Mucosa of rectum (tissue), 2 donors: ENCODE measurements around the gene MAGEB6.
"Not testable (repeated sequence)": the region's sequence is repeated elsewhere in the genome, so short reads cannot be mapped to it uniquely, and the experiment has no call there.

Experiments
- H3K27ac ChIP-seq, 2 donors: one replicate each; pipeline ENCODE4 v1.7.0; 2013; ENCODE audit warnings: inconsistent platforms in 2 of 2, low read depth in 2 of 2, low read length in 2 of 2
- H3K27me3 ChIP-seq, 2 donors: one replicate each; pipeline ENCODE4 v1.7.0; 2013; ENCODE audit warnings: low read length in 2 of 2; ENCODE audit not compliant: control insufficient read depth in 2 of 2, insufficient read depth in 2 of 2
- H3K36me3 ChIP-seq, 2 donors: one replicate each; pipeline ENCODE4 v1.7.0; 2013; ENCODE audit warnings: low read length in 2 of 2; ENCODE audit not compliant: control insufficient read depth in 2 of 2, insufficient read depth in 2 of 2
- H3K4me1 ChIP-seq, 2 donors: one replicate each; pipeline ENCODE4 v1.7.0; 2013; ENCODE audit warnings: low read length in 2 of 2, mild to moderate bottlenecking in 1 of 2; ENCODE audit not compliant: control insufficient read depth in 2 of 2, insufficient read depth in 2 of 2
- H3K4me3 ChIP-seq, 2 donors: one replicate each; pipeline ENCODE4 v1.7.0; 2013; ENCODE audit warnings: low read length in 2 of 2
- H3K9ac ChIP-seq, 2 donors: one replicate each; pipeline ENCODE4 v1.7.0; 2013; ENCODE audit warnings: low read length in 2 of 2, low read depth in 1 of 2, mild to moderate bottlenecking in 1 of 2
- H3K9me3 ChIP-seq, 2 donors: one replicate each; pipeline ENCODE4 v1.7.0; 2013; ENCODE audit warnings: low read length in 2 of 2; ENCODE audit not compliant: control insufficient read depth in 2 of 2
- donor health status: healthy.
- donor health status: Normal muscosa, but diverticular disease.

The MAGEB6 gene, protein sequence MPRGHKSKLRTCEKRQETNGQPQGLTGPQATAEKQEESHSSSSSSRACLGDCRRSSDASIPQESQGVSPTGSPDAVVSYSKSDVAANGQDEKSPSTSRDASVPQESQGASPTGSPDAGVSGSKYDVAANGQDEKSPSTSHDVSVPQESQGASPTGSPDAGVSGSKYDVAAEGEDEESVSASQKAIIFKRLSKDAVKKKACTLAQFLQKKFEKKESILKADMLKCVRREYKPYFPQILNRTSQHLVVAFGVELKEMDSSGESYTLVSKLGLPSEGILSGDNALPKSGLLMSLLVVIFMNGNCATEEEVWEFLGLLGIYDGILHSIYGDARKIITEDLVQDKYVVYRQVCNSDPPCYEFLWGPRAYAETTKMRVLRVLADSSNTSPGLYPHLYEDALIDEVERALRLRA

DNA sequence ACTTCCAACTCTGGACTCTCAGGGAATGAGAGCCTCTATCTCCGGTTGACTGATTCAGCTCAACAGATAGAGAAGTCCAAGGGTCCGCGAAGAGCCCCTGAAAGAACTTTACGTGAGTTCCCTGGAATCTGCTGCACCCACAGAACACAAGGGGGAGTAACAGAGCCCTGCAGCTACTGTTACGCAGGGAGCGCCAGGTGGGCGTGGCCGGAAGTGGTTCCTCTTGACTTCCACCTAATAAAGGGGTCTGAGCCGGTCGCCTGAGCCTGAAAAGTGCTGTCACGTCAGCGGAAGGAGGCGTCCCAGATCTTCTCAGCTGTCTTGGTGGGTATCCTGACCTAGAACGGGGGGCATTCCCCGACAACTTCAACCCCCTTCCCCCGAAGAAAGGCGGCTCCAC, at the start of gene MAGEB6:
Gene MAGEB6, plus strand, starts transcription at position 237 of the 400 bp plus-strand sequence. CDS start 1,407 bp downstream, outside the sequence.
- no peaks in the 10 kb centered on the region for H3K4me1 ChIP-seq
- H3K36me3 ChIP-seq, result no peaks in the 10 kb centered on the region
- no peaks in the 10 kb centered on the region for H3K27me3 ChIP-seq
- H3K9ac ChIP-seq, result no peak within 1 kb of the TSS
- no peak within 1 kb of the TSS for H3K27ac ChIP-seq
- H3K4me3 ChIP-seq, result no peak within 1 kb of the TSS
- H3K9me3 ChIP-seq, result no peaks in the 10 kb centered on the region

DNA sequence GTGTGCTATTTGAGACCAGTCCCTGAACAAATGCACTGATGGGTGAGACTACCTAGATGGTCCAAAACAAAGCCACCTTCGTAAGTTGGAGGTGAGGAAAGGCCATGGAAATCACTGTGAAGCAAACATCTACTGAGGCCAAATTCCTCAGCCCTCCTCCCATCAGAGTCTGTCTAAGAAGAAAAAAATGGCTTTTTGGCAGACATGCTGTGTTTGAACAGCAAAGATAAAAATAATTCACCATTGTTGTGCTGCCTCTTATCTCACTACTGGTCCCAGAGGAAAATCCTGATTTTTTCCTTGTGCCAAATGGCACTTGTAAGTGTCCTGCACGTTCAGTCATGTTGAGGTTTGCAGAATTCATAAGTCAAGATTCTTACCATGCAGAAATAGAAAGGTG, 46.2 kb upstream of the MAGEB6 start:
- Histone ChIP-seq H3K9ac (no peak overlapping the region), H3K9me3 (no peaks in the 10 kb centered on the region), H3K4me1 (no peaks in the 10 kb centered on the region), H3K27me3 (no peaks in the 10 kb centered on the region), H3K27ac (no peak overlapping the region), H3K4me3 (no peak overlapping the region), H3K36me3 (no peaks in the 10 kb centered on the region)

DNA sequence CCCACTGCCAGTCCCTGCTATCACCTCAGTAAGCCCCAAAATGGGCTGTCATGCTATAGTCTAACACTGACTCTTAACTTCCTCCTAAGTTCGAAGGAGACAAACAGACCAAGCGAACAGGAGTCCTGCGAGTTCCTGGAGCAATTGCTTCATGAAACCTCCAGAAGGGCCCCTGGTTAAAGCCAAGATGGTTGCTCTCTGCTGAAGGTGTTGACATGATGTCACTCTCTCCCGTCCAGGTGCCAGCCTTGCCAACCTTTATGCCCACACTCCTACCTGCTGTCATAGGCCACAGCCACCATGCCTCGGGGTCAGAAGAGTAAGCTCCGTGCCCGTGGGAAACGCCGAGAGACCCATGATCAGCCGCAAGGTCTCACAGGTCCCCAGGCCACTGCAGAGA, 31.9 kb upstream of the MAGEB6 start, which contains the start of gene MAGEB6B:
Gene MAGEB6B, plus strand, starts transcription at position 301 of the 400 bp plus-strand sequence. Its CDS starts 0 bp downstream, at position 301.
- Histone ChIP-seq H3K36me3 (no peaks in the 10 kb centered on the region), H3K9ac (no peak within 1 kb of the TSS), H3K4me1 (no peaks in the 10 kb centered on the region), H3K27ac (no peak within 1 kb of the TSS), H3K9me3 (no peaks in the 10 kb centered on the region), H3K4me3 (no peak within 1 kb of the TSS), H3K27me3 (no peaks in the 10 kb centered on the region)

DNA sequence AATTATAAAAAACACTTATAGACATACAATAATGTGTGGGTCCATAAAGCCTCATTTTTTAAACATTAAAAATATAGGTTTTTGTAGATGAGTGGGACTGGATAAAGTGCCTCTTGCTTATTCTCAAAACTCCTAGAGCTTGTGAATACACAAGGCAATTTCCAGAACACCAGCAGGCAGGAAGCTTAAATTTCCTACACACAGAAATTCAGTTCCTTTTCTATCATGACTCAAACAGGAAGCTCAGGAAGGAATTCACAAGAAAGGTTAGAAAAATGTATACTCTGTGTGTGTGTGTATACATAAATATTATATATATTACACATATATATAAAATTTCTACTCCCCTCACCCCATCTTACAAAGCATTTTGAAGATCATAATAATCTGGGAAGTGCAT, 11.3 kb downstream of the MAGEB6 start:
- no peaks in the 10 kb centered on the region for H3K36me3 ChIP-seq
- H3K27ac ChIP-seq, result no peak overlapping the region
- no peak overlapping the region for H3K4me3 ChIP-seq
- no peaks in the 10 kb centered on the region for H3K27me3 ChIP-seq
- no peak overlapping the region for H3K9ac ChIP-seq
- H3K9me3 ChIP-seq, result no peaks in the 10 kb centered on the region
- H3K4me1 ChIP-seq, result no peaks in the 10 kb centered on the region

DNA sequence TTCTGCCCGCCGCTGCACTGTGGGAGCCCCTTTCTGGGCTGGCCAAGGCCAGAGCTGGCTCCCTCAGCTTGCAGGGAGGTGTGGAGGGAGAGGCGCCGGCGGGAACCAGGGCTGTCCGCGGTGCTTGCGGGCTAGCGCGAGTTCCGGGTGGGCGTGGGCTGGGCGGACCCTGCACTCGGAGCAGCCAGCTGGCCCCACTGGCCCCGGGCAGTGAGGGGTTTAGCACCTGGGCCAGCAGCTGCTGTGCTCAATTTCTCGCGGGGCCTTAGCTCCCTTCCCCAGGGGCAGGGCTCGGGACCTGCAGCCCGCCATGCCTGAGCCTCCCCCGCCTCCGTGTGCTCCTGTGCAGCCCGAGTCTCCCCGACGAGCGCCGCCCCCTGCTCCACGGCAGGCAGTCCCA, 12.5 kb downstream of the MAGEB6 start:
- not testable (repeated sequence) for H3K9ac ChIP-seq, H3K36me3 ChIP-seq, H3K27ac ChIP-seq, H3K4me3 ChIP-seq, H3K9me3 ChIP-seq, H3K4me1 ChIP-seq, H3K27me3 ChIP-seq

DNA sequence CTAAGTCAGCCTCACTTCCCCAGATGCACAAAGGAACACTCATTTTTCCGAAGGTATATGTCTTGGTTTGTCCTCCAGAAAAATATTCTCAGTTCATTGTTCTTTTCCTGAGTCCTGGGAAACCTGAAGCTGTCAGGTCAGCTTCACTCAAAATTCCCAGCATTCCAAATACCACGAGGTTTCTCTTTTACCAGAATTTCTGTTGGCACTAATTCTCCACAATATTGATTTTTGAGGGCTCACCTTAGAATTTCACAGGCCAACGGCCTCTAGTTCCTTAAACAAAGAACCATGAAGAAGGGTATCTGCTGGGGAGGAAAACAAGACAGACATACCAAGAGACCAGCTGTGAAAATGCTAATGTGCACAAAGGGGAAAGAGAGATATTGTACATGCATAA, 15.8 kb downstream of the MAGEB6 start:
- no peak overlapping the region for H3K27ac ChIP-seq
- no peak overlapping the region for H3K4me3 ChIP-seq
- no peaks in the 10 kb centered on the region for H3K36me3 ChIP-seq
- H3K4me1 ChIP-seq, result no peaks in the 10 kb centered on the region
- no peaks in the 10 kb centered on the region for H3K9me3 ChIP-seq
- H3K9ac ChIP-seq, result no peak overlapping the region
- H3K27me3 ChIP-seq, result no peaks in the 10 kb centered on the region

DNA sequence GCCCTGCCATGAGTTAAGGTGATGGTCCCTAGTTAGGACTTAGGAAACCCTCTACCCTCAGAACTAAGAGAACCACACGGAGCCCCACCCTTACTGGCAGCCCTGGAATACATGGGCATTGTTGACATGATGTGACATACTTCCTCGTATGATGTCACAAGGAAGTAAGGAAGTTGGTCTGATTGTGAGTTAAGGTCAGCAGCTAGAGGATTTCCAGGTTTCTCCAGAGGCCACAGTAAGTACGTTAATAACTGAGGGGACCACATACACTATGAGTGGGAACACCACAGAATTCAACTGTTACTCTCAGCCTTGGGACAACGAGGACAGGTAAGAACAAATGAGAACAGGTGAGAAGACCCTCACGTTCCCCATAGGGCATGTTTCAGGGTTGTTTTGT, 23.6 kb downstream of the MAGEB6 start, which contains the start of gene MAGEB5:
Gene MAGEB5, plus strand, starts transcription at position 301 of the 400 bp plus-strand sequence. CDS start 1,133 bp downstream, outside the sequence.
- Histone ChIP-seq H3K9me3 (no peaks in the 10 kb centered on the region), H3K36me3 (no peaks in the 10 kb centered on the region), H3K4me3 (no peak within 1 kb of the TSS), H3K27ac (no peak within 1 kb of the TSS), H3K27me3 (no peaks in the 10 kb centered on the region), H3K4me1 (no peaks in the 10 kb centered on the region), H3K9ac (no peak within 1 kb of the TSS)

DNA sequence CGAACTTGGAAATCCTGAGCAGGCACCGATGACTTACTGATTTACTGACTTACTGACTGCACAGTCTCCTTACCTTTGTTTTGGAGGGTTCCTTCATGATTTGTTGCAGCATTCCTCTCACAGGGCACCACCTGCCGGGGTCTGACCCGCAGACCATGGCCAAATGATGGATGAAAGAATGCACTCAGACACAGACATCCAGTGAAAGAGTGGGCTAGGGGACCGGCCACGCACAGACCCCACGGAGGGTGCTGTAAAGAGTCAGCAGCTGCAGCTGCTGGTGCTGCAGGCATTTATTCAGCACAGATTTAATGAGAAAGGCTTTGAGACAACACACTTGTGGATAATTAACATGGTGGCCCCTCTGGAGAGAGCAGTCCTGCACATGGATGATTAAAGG, 27.1 kb downstream of the MAGEB6 start:
- Histone ChIP-seq H3K9me3 (no peaks in the 10 kb centered on the region), H3K4me3 (no peak overlapping the region), H3K4me1 (no peaks in the 10 kb centered on the region), H3K9ac (no peak overlapping the region), H3K27me3 (no peaks in the 10 kb centered on the region), H3K36me3 (no peaks in the 10 kb centered on the region), H3K27ac (no peak overlapping the region)

DNA sequence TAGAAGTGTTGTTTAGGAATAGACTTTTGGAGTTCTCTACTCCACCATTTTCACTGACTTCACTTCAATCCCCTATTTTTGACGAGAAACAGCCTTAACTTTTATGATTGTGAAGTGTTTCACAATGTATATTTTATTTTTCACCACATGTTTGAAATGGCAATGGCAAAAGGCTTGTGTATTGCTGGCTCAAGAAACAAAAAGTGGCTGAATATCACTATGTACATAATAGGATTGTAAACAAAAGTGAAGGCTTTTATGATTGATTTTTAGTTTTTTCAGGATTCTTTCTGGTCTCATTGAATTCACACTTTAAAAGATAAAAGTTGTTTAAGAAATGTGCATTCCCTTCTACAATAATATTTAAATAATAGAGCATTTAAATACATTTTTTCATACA, 41.9 kb downstream of the MAGEB6 start:
- Histone ChIP-seq H3K27me3 (no peaks in the 10 kb centered on the region), H3K36me3 (no peaks in the 10 kb centered on the region), H3K9me3 (no peaks in the 10 kb centered on the region), H3K27ac (no peak overlapping the region), H3K4me1 (no peaks in the 10 kb centered on the region), H3K4me3 (no peak overlapping the region), H3K9ac (no peak overlapping the region)
